Mesothelial cell of epicardium (in vitro differentiated cells): ENCODE results near the gene CENPS. TPM values are rescaled to one million over a fixed set of nuclear protein-coding genes. Genes with fewer than 3 reads are reported as not detected.

Experiments used
- DNase-seq, 2 experiments: peaks; one replicate each; pipeline ENCODE4 v3.0.0; 2021; ENCODE audit warnings: low spot score in 2 of 2; ENCODE audit not compliant: unreplicated experiment in 2 of 2
- H3K27ac Mint-ChIP-seq: 2 replicates; pipeline ENCODE4 v1.8.0; 2021; ENCODE audit warnings: mixed read lengths
- H3K27me3 Mint-ChIP-seq: 2 replicates; pipeline ENCODE4 v1.8.0; 2021; ENCODE audit warnings: low read depth, mixed read lengths
- H3K36me3 Mint-ChIP-seq: 2 replicates; pipeline ENCODE4 v1.8.0; 2021; ENCODE audit warnings: mixed read lengths
- H3K4me1 Mint-ChIP-seq: 2 replicates; pipeline ENCODE4 v1.8.0; 2021; ENCODE audit warnings: mixed read lengths
- H3K4me3 Mint-ChIP-seq: 2 replicates; pipeline ENCODE4 v1.8.0; 2021; ENCODE audit warnings: mild to moderate bottlenecking, moderate library complexity, mixed read lengths
- H3K9me3 Mint-ChIP-seq: 2 replicates; pipeline ENCODE4 v1.8.0; 2021; ENCODE audit warnings: mixed read lengths
- total RNA-seq: library from RNA; stranded (reverse); gene quantifications from 3 replicates; pipeline ENCODE4 v1.2.1, GENCODE V29; 2021
- TF ChIP-seq, protein P1 (sequence below): fragments of 200-600 bp; sonication (generic); IDR thresholded peaks from one replicate; pipeline ENCODE4 v1.5.0; 2021; ENCODE audit warnings: antibody characterized with exemption; ENCODE audit not compliant: unreplicated experiment

CENPS gene
- total RNA-seq, 1 donor from 2014 or later, result 12.1 TPM

DNA sequence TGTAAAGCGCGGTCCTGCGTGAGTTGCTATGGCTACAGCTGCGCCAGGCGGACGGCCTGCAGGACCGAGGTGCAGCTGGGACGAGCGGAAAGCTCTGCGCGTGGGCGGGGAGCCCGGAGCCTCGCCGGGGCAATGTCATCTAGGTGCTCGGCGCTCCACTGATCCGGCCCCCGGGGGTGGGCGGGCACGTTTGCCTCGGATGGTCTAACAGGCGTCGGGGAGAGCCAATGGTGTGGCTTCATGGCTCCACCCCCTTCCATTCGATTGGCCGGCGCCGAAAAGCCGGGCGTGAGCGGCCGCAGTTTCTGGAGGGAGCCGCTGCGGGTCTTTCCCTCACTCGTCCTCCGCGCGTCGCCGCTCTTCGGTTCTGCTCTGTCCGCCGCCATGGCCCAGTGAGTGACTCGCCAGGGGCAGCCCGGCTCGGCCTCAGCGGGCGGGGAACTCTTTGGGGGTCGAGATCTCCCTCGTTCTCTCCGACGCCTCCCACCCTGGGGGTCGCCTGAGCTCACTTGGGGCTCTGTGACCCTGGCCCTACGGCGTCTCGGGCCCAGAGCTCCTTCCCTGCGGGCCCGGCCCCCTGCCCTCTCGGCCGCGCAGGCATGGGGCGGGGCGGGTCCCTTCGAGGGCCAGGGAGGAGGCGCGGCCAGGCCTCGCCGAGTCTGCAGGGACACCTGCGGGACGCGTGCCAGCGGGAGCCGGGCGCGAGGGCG is 31.3 kb upstream of the CENPS start, which contains the start of gene PGD:
PGD (plus strand) TSS at position 331 of the 710 bp plus-strand sequence; CDS start at position 385, 54 bp downstream.
- TF ChIP-seq, protein P1, sequence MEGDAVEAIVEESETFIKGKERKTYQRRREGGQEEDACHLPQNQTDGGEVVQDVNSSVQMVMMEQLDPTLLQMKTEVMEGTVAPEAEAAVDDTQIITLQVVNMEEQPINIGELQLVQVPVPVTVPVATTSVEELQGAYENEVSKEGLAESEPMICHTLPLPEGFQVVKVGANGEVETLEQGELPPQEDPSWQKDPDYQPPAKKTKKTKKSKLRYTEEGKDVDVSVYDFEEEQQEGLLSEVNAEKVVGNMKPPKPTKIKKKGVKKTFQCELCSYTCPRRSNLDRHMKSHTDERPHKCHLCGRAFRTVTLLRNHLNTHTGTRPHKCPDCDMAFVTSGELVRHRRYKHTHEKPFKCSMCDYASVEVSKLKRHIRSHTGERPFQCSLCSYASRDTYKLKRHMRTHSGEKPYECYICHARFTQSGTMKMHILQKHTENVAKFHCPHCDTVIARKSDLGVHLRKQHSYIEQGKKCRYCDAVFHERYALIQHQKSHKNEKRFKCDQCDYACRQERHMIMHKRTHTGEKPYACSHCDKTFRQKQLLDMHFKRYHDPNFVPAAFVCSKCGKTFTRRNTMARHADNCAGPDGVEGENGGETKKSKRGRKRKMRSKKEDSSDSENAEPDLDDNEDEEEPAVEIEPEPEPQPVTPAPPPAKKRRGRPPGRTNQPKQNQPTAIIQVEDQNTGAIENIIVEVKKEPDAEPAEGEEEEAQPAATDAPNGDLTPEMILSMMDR, result no peak
- Mint-ChIP-seq H3K9me3 (peaks cover 6% of the 10 kb centered on the region), H3K4me1 (peaks cover 23% of the 10 kb centered on the region), H3K36me3 (peaks cover 14% of the 10 kb centered on the region), H3K27me3 (no peaks in the 10 kb centered on the region), H3K4me3 (peak within 1 kb of the TSS; percentile 92), H3K27ac (peak within 1 kb of the TSS; percentile 93)
- peak; percentile 96 to 98 for DNase-seq

GRCh38 chr1:10399444-10399941 is 30.7 kb upstream of the CENPS start:
- H3K27ac Mint-ChIP-seq, result peak overlapping the region; percentile 93
- no peaks in the 10 kb centered on the region for H3K27me3 Mint-ChIP-seq
- peaks cover 16% of the 10 kb centered on the region for H3K36me3 Mint-ChIP-seq
- peak overlapping the region; percentile 92 for H3K4me3 Mint-ChIP-seq
- peaks cover 23% of the 10 kb centered on the region for H3K4me1 Mint-ChIP-seq
- TF ChIP-seq, protein P1, result no peak
- DNase-seq, result no peak
- no peaks in the 10 kb centered on the region for H3K9me3 Mint-ChIP-seq

- Mint-ChIP-seq H3K9me3 (no peaks in the 10 kb centered on the region), H3K4me3 (peak overlapping the region; percentile 92), H3K27ac (peak overlapping the region; percentile 93), H3K36me3 (peaks cover 19% of the 10 kb centered on the region), H3K4me1 (peaks cover 23% of the 10 kb centered on the region), H3K27me3 (no peaks in the 10 kb centered on the region)
- TF ChIP-seq, protein P1, result no peak
- DNase-seq, result no peak
Measured at GRCh38 chr1:10400013-10400412, 30.2 kb upstream of the CENPS start.

- H3K4me1 Mint-ChIP-seq, result peaks cover 23% of the 10 kb centered on the region
- H3K27me3 Mint-ChIP-seq, result no peaks in the 10 kb centered on the region
- H3K4me3 Mint-ChIP-seq, result no peak overlapping the region
- H3K9me3 Mint-ChIP-seq, result no peaks in the 10 kb centered on the region
- peak overlapping the region; percentile 50 for H3K27ac Mint-ChIP-seq
- DNase-seq, result no peak
- H3K36me3 Mint-ChIP-seq, result peaks cover 19% of the 10 kb centered on the region
- TF ChIP-seq, protein P1, result no peak
Measured at GRCh38 chr1:10401281-10401680, 29.0 kb upstream of the CENPS start.

DNA sequence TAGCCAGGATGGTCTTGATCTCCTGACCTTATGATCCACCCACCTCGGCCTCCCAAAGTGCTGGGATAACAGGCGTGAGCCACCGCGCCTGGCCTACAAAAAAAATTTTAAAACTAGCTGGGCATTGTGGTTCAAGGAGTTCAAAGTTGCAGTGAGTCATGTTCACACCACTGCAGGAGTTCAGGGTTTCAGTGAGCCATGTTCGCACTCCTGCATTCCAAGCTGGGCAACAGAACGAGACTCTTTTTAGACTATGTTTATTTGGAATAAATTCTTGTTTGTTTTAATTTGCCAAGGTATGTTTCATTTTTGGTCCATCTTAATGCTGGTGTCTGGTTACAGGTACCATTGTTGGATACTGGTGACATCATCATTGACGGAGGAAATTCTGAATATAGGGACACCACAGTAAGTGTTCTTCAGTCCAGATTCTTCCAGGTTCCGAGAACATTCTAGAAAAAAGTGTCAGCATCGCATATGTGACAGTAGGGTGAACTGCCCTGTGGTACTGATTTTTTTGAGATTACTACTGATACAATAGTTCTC is 27.4 kb upstream of the CENPS start:
- H3K4me3 Mint-ChIP-seq, result no peak overlapping the region

More for the DNA sequence above, 27.4 kb upstream of the CENPS start:
- no peaks in the 10 kb centered on the region for H3K9me3 Mint-ChIP-seq
- no peaks in the 10 kb centered on the region for H3K27me3 Mint-ChIP-seq
- no peak overlapping the region for H3K27ac Mint-ChIP-seq
- peaks cover 28% of the 10 kb centered on the region for H3K36me3 Mint-ChIP-seq
- DNase-seq, result no peak
- peaks cover 23% of the 10 kb centered on the region for H3K4me1 Mint-ChIP-seq
- TF ChIP-seq, protein P1, result no peak
